Adrenal gland (tissue), 12 donors: ENCODE results near the gene DNAH2. TPM values are rescaled to one million over a fixed set of nuclear protein-coding genes. Genes with fewer than 3 reads are reported as not detected.

Experiments
- DNase-seq, 7 donors: peaks; one replicate each; pipeline ENCODE4 v3.0.0-alpha.2; 2019 to 2020
- H3K27ac ChIP-seq, 5 donors: fragments of 200-600 bp; sonication (generic) in 4 of 5; 1 replicate in 3 of 5; 2 replicates in 2 of 5; pipeline versions ENCODE4 v1.5.1 to v1.8.0; 2016 to 2020; ENCODE audit warnings: mild to moderate bottlenecking in 1 of 5
- H3K27me3 ChIP-seq: fragments of 200-600 bp; 2 replicates; pipeline ENCODE4 v1.8.0; 2021
- H3K36me3 ChIP-seq, 2 donors: fragments of 200-600 bp; replicated peaks in 1 of 2; 1 replicate in 1 of 2; 2 replicates in 1 of 2; pipeline versions ENCODE4 v1.5.1 to v1.8.0; 2018 to 2022
- H3K4me1 ChIP-seq, 2 donors: fragments of 200-600 bp; replicated peaks in 1 of 2; 1 replicate in 1 of 2; 2 replicates in 1 of 2; pipeline versions ENCODE4 v1.5.1 to v1.8.0; 2018 to 2021
- H3K4me3 ChIP-seq, 4 donors: fragments of 200-600 bp; sonication (generic) in 3 of 4; one replicate each; pipeline ENCODE4 v1.5.1; 2016 to 2018
- H3K9me3 ChIP-seq, 3 donors: fragments of 200-600 bp; sonication (generic) in 1 of 3; replicated peaks in 1 of 3; 1 replicate in 2 of 3; 2 replicates in 1 of 3; pipeline versions ENCODE4 v1.5.1 to v1.8.0; 2016 to 2021
- CTCF ChIP-seq, 6 experiments: fragments of 450-650 bp in 4 of 6; fragments of 200-600 bp in 2 of 6; sonication (generic) in 1 of 6; IDR thresholded peaks; 1 replicate in 5 of 6; 2 replicates in 1 of 6; pipeline versions ENCODE4 v1.5.1 to v1.8.0; 2016 to 2021; ENCODE audit warnings: antibody characterized with exemption in 6 of 6, mild to moderate bottlenecking in 2 of 6, moderate library complexity in 1 of 6
- POLR2A ChIP-seq, 2 donors: fragments of 450-650 bp; IDR thresholded peaks; one replicate each; pipeline ENCODE4 v1.6.1; 2017; ENCODE audit warnings: antibody characterized with exemption in 2 of 2, mild to moderate bottlenecking in 2 of 2, moderate library complexity in 1 of 2
- WGBS, 4 donors: extraction: QIAGEN DNeasy Blood & Tissue Kit in 2 of 4; methylation state at CpG; one replicate each; pipeline versions ENCODE4 v1.1.5 to v1.1.7; 2013 to 2017; 5-methylcytosine and 5-hydroxymethylcytosine counted together
- intact Hi-C, 2 donors: fragments of 100-400 bp; cut with DNase I; formaldehyde crosslinking; loops; one replicate each; pipeline versions ENCODE4 v1.14.1 to v1.15.0; 2022 to 2023
- polyA plus RNA-seq, 3 donors: library from polyadenylated mRNA; stranded (reverse); fragments of 200-250 nt in 2 of 3; fragments of 350-450 nt in 1 of 3; fragmentation: Illumina TruSeq in 1 of 3; extraction: RNeasy Lipid Tissue Mini Kit (QIAGEN cat#74804) in 1 of 3; gene quantifications; one replicate each; pipeline ENCODE4 v1.2.3, GENCODE V29; 2013 to 2014
- total RNA-seq, 9 donors: library from RNA; depleted of rRNA in 4 of 9; stranded (reverse); fragments of >200 nt in 4 of 9; fragments of 120-200 nt in 1 of 9; fragmentation: NEBNext Ultra II Directional in 1 of 9; extraction: Animal tissue kit (Norgen Biotek cat#: 25700) in 1 of 9; gene quantifications; one replicate each; pipeline versions ENCODE4 v1.1.0 to v1.2.4, GENCODE V29; 2013 to 2023
- donor health status: healthy with polysubstance abuse.
- donor health status: Bipolar disorder and iron deficiency.
- donor health status: DM: yes; HTN: yes; CAD: no.
- donor health status: DM: no; HTN: no; CAD: no.
- donor health status: DM: no; HTN: no; CAD: no.
- donor health status: DM: yes; HTN: yes; CAD: no.

The DNAH2 gene
- total and polyA plus RNA-seq, 12 donors, result 0.02 to 0.26 (median 0.07) TPM

GRCh38 chr17:7825206-7825990 lies 107.9 kb downstream of the DNAH2 start:
- H3K4me1 ChIP-seq, result peaks cover 0 to 10% of the 10 kb centered on the region in 2 donors
- H3K9me3 ChIP-seq, result no peaks in the 10 kb centered on the region
- WGBS, 4 donors, result 27 to 34% (median 33%) methylated on average over 12 of the region's 12 CpGs
- no peaks in the 10 kb centered on the region for H3K27me3 ChIP-seq
- TF ChIP-seq POLR2A (IDR thresholded peaks at IDR 0.05), result no peak
- TF ChIP-seq CTCF (IDR thresholded peaks at IDR 0.05), result peak in 4 of 6 experiments; percentile 21 to 38 (median 31)
- DNase-seq, result peak in 6 of 7 donors; percentile 49 to 69 (median 57)
- no peaks in the 10 kb centered on the region for H3K36me3 ChIP-seq
- H3K4me3 ChIP-seq, result no peak overlapping the region
- intact Hi-C loops, result no loop called here
- H3K27ac ChIP-seq, result no peak overlapping the region

GRCh38 chr17:7830616-7831015 lies 113.1 kb downstream of the DNAH2 start:
- intact Hi-C loops, result no loop called here
- no peaks in the 10 kb centered on the region for H3K36me3 ChIP-seq
- TF ChIP-seq POLR2A (IDR thresholded peaks at IDR 0.05) (no peak), CTCF (IDR thresholded peaks at IDR 0.05) (no peak)
- H3K27ac ChIP-seq, result no peak overlapping the region
- no peak overlapping the region for H3K4me3 ChIP-seq
- H3K9me3 ChIP-seq, result no peaks in the 10 kb centered on the region
- 71 to 88% (median 82%) methylated on average over 2 to 8 of the region's 8 CpGs for WGBS, 4 donors
- H3K27me3 ChIP-seq, result no peaks in the 10 kb centered on the region
- peak in 3 of 7 donors; percentile 13 to 21 (median 20) for DNase-seq
- peaks cover 7 to 8% of the 10 kb centered on the region in 2 donors for H3K4me1 ChIP-seq

GRCh38 chr17:7831233-7831632 lies 113.7 kb downstream of the DNAH2 start:
- Histone ChIP-seq H3K9me3 (no peaks in the 10 kb centered on the region), H3K4me3 (no peak overlapping the region), H3K4me1 (peaks cover 6 to 7% of the 10 kb centered on the region in 2 donors), H3K27ac (no peak overlapping the region), H3K27me3 (no peaks in the 10 kb centered on the region), H3K36me3 (no peaks in the 10 kb centered on the region)
- DNase-seq, result peak in 1 of 7 donors; percentile 19
- TF ChIP-seq CTCF (IDR thresholded peaks at IDR 0.05), result no peak
- TF ChIP-seq POLR2A (IDR thresholded peaks at IDR 0.05), result no peak
- 74 to 85% (median 79%) methylated on average over 5 to 7 of the region's 7 CpGs for WGBS, 4 donors
- intact Hi-C loops, result no loop called here

- TF ChIP-seq POLR2A (IDR thresholded peaks at IDR 0.05) (no peak), CTCF (IDR thresholded peaks at IDR 0.05) (no peak)
- Histone ChIP-seq H3K4me3 (no peak overlapping the region), H3K4me1 (peaks cover 16 to 17% of the 10 kb centered on the region in 2 donors), H3K9me3 (no peaks in the 10 kb centered on the region), H3K36me3 (no peaks in the 10 kb centered on the region), H3K27ac (no peak overlapping the region), H3K27me3 (no peaks in the 10 kb centered on the region)
- 81 to 90% (median 82%) methylated on average over 10 of the region's 10 CpGs for WGBS, 4 donors
- intact Hi-C loops, result no loop called here
- DNase-seq, result peak in 4 of 7 donors; percentile 17 to 25 (median 22)
Observed at GRCh38 chr17:7832431-7832830, 114.9 kb downstream of the DNAH2 start.
